PC-9 (cell line): ENCODE measurements around the gene ABCC2.

ENCODE experiments used
- EZH2 ChIP-seq: fragments of 200-600 bp; sonication (generic); IDR thresholded peaks from 2 replicates; pipeline ENCODE4 v1.8.0; 2017; ENCODE audit warnings: antibody characterized with exemption, low read depth
- TF ChIP-seq, protein P1 (sequence below): fragments of 200-600 bp; sonication (generic); conservative IDR thresholded peaks from 2 replicates; pipeline ENCODE4 v1.6.1; 2017; ENCODE audit warnings: mixed run types, antibody characterized with exemption, mild to moderate bottlenecking, moderate library complexity

DNA sequence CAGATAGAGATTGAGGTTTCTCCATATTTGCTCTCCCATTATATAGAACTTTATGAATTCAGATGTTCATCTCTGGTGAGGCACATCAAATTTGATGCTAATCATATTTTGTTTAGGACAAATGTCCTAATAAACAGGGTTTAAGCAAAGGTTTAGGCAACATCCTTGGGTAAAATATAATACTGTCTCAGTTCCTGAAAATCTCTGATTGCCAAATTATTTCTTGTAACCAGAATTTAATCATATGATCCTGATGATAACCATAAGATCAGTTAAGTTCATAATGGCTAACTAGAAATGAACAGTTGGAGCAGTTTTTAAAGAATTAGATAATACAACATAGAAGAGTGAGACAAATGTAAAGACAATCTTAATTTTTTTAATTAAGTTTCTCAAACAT is 31.8 kb upstream of the ABCC2 start:
- TF ChIP-seq, protein P1, sequence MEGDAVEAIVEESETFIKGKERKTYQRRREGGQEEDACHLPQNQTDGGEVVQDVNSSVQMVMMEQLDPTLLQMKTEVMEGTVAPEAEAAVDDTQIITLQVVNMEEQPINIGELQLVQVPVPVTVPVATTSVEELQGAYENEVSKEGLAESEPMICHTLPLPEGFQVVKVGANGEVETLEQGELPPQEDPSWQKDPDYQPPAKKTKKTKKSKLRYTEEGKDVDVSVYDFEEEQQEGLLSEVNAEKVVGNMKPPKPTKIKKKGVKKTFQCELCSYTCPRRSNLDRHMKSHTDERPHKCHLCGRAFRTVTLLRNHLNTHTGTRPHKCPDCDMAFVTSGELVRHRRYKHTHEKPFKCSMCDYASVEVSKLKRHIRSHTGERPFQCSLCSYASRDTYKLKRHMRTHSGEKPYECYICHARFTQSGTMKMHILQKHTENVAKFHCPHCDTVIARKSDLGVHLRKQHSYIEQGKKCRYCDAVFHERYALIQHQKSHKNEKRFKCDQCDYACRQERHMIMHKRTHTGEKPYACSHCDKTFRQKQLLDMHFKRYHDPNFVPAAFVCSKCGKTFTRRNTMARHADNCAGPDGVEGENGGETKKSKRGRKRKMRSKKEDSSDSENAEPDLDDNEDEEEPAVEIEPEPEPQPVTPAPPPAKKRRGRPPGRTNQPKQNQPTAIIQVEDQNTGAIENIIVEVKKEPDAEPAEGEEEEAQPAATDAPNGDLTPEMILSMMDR = no peak
- no peak for TF ChIP-seq EZH2
